Vagina (tissue), 2 donors: ENCODE data around the gene LSM12.

ENCODE experiments used
- POLR2A ChIP-seq, 2 donors: fragments of 450-650 bp; IDR thresholded peaks; one replicate each; pipeline ENCODE4 v1.6.1; 2017; ENCODE audit warnings: antibody characterized with exemption in 2 of 2, mild to moderate bottlenecking in 2 of 2, moderate library complexity in 2 of 2
- TF ChIP-seq, protein P1 (sequence below), 3 experiments: fragments of 450-650 bp in 2 of 3; fragments of 200-600 bp in 1 of 3; sonication (generic) in 1 of 3; IDR thresholded peaks; one replicate each; pipeline ENCODE4 v1.5.1; 2017 to 2019; ENCODE audit warnings: antibody characterized with exemption in 3 of 3, mild to moderate bottlenecking in 2 of 3, moderate library complexity in 2 of 3

DNA sequence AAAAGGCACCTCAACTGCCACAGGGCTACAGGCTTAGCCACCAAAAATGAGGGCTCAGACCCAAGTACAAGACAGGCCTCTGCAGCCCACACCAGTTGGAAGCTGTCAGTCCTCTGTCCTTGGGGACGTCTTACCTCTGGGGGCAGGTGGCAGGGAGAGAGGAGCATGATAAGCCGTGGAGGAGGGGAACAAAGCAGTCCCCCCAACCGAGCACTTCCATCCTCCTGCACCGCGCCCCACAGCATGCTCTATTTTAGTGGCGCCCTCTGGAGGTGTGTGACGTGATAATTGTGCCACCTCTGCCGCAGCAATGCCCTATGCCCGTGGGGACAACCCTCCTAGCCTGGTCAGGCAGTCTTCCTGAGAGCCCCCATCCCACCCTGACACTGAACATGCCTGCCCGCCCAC lies 17.7 kb upstream of the LSM12 start:
- TF ChIP-seq, protein P1, sequence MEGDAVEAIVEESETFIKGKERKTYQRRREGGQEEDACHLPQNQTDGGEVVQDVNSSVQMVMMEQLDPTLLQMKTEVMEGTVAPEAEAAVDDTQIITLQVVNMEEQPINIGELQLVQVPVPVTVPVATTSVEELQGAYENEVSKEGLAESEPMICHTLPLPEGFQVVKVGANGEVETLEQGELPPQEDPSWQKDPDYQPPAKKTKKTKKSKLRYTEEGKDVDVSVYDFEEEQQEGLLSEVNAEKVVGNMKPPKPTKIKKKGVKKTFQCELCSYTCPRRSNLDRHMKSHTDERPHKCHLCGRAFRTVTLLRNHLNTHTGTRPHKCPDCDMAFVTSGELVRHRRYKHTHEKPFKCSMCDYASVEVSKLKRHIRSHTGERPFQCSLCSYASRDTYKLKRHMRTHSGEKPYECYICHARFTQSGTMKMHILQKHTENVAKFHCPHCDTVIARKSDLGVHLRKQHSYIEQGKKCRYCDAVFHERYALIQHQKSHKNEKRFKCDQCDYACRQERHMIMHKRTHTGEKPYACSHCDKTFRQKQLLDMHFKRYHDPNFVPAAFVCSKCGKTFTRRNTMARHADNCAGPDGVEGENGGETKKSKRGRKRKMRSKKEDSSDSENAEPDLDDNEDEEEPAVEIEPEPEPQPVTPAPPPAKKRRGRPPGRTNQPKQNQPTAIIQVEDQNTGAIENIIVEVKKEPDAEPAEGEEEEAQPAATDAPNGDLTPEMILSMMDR (IDR thresholded peaks at IDR 0.05) = no peak
- no peak for TF ChIP-seq POLR2A (IDR thresholded peaks at IDR 0.05)
